DOHH2 (cell line): Measurements from ENCODE around the gene UBE4B.

Experiments used
- H3F3A ChIP-seq: fragments of 200-600 bp; sonication (generic), shearing (Covaris generic); 2 replicates; pipeline ENCODE4 v1.6.0; 2016; ENCODE audit warnings: antibody characterized with exemption, mild to moderate bottlenecking; ENCODE audit not compliant: control insufficient read depth, insufficient read depth
- H3K27ac ChIP-seq: fragments of 200-600 bp; sonication (generic); 2 replicates; pipeline ENCODE4 v1.5.1; 2014; ENCODE audit warnings: low read depth, mild to moderate bottlenecking, low read length, moderate library complexity
- H3K27me3 ChIP-seq: fragments of 200-600 bp; sonication (generic); 2 replicates; pipeline ENCODE4 v1.6.1; 2014; ENCODE audit warnings: mild to moderate bottlenecking, low read length, mixed read lengths; ENCODE audit not compliant: control insufficient read depth
- H3K36me3 ChIP-seq: fragments of 200-600 bp; sonication (generic); 2 replicates; pipeline ENCODE4 v1.6.1; 2014; ENCODE audit warnings: mild to moderate bottlenecking, low read length, moderate library complexity, mixed read lengths; ENCODE audit not compliant: control insufficient read depth
- H3K4me1 ChIP-seq: fragments of 200-600 bp; sonication (generic); 2 replicates; pipeline ENCODE4 v1.6.1; 2014; ENCODE audit warnings: mild to moderate bottlenecking, low read length, mixed read lengths; ENCODE audit not compliant: control insufficient read depth
- H3K4me2 ChIP-seq: fragments of 200-600 bp; sonication (generic); 2 replicates; pipeline ENCODE4 v1.6.0; 2014; ENCODE audit warnings: mild to moderate bottlenecking, low read length, moderate library complexity
- H3K4me3 ChIP-seq: fragments of 200-600 bp; sonication (generic); 2 replicates; pipeline ENCODE4 v1.5.1; 2014; ENCODE audit warnings: mild to moderate bottlenecking, low read length, mixed read lengths
- H3K79me2 ChIP-seq: fragments of 200-600 bp; sonication (generic); 2 replicates; pipeline ENCODE4 v1.6.1; 2014; ENCODE audit warnings: mild to moderate bottlenecking, low read length, mixed read lengths; ENCODE audit not compliant: control insufficient read depth
- H3K9me2 ChIP-seq: fragments of 200-600 bp; sonication (generic); replicated peaks from 2 replicates; pipeline ENCODE4 v1.6.1; 2014; ENCODE audit warnings: mild to moderate bottlenecking, low read length, mixed read lengths; ENCODE audit not compliant: control insufficient read depth
- H3K9me3 ChIP-seq: fragments of 200-600 bp; sonication (generic); 2 replicates; pipeline ENCODE4 v1.6.1; 2014; ENCODE audit warnings: antibody characterized with exemption, low read length, mixed read lengths; ENCODE audit not compliant: control insufficient read depth, insufficient read depth
- H4K20me1 ChIP-seq: fragments of 200-600 bp; sonication (generic); 2 replicates; pipeline ENCODE4 v1.6.0; 2014; ENCODE audit warnings: low read depth, mild to moderate bottlenecking, antibody characterized with exemption, low read length, moderate library complexity; ENCODE audit not compliant: control insufficient read depth, insufficient read depth
- CTCF ChIP-seq: fragments of 200-600 bp; sonication (generic); IDR thresholded peaks from one replicate; pipeline ENCODE4 v1.5.1; 2014; ENCODE audit warnings: antibody characterized with exemption, mild to moderate bottlenecking, low read depth, low read length; ENCODE audit not compliant: poor library complexity, severe bottlenecking
- EZH2phosphoT487 ChIP-seq: fragments of 200-600 bp; sonication (generic); IDR thresholded peaks from 2 replicates; pipeline ENCODE4 v1.6.1; 2017; ENCODE audit warnings: borderline replicate concordance, mild to moderate bottlenecking, antibody characterized with exemption, low read length, moderate library complexity, mixed read lengths

UBE4B gene

GRCh38 chr1:10188133-10188650 lies 155.4 kb downstream of the UBE4B start:
- H3K4me2 ChIP-seq = no peak overlapping the region
- no peak for TF ChIP-seq EZH2phosphoT487
- TF ChIP-seq CTCF = no peak
- no peak overlapping the region for H3K4me3 ChIP-seq
- no peaks in the 10 kb centered on the region for H3K9me2 ChIP-seq
- no peak overlapping the region for H3K27ac ChIP-seq
- no peaks in the 10 kb centered on the region for H3K4me1 ChIP-seq
- no peaks in the 10 kb centered on the region for H3K79me2 ChIP-seq
- H3K27me3 ChIP-seq = no peaks in the 10 kb centered on the region
- no peaks in the 10 kb centered on the region for H4K20me1 ChIP-seq
- no peaks in the 10 kb centered on the region for H3F3A ChIP-seq
- H3K9me3 ChIP-seq = no peaks in the 10 kb centered on the region
- no peaks in the 10 kb centered on the region for H3K36me3 ChIP-seq

GRCh38 chr1:10189659-10190058 lies 156.9 kb downstream of the UBE4B start:
- no peaks in the 10 kb centered on the region for H3F3A ChIP-seq
- TF ChIP-seq CTCF (no peak), EZH2phosphoT487 (no peak)
- H3K9me3 ChIP-seq = no peaks in the 10 kb centered on the region
- H3K4me3 ChIP-seq = no peak overlapping the region
- H3K36me3 ChIP-seq = no peaks in the 10 kb centered on the region
- no peaks in the 10 kb centered on the region for H4K20me1 ChIP-seq
- no peaks in the 10 kb centered on the region for H3K27me3 ChIP-seq
- no peaks in the 10 kb centered on the region for H3K4me1 ChIP-seq
- H3K9me2 ChIP-seq = no peaks in the 10 kb centered on the region
- no peak overlapping the region for H3K27ac ChIP-seq
- no peak overlapping the region for H3K4me2 ChIP-seq
- H3K79me2 ChIP-seq = no peaks in the 10 kb centered on the region

GRCh38 chr1:10192263-10192662 lies 159.5 kb downstream of the UBE4B start:
- TF ChIP-seq CTCF = no peak
- no peak for TF ChIP-seq EZH2phosphoT487

More at GRCh38 chr1:10192263-10192662, 159.5 kb downstream of the UBE4B start:
- no peak overlapping the region for H3K4me2 ChIP-seq
- H3F3A ChIP-seq = no peaks in the 10 kb centered on the region
- H3K36me3 ChIP-seq = no peaks in the 10 kb centered on the region
- no peaks in the 10 kb centered on the region for H3K4me1 ChIP-seq
- no peak overlapping the region for H3K4me3 ChIP-seq
- H3K9me3 ChIP-seq = no peaks in the 10 kb centered on the region
- no peaks in the 10 kb centered on the region for H4K20me1 ChIP-seq
- H3K9me2 ChIP-seq = no peaks in the 10 kb centered on the region
- H3K27me3 ChIP-seq = no peaks in the 10 kb centered on the region
- no peak overlapping the region for H3K27ac ChIP-seq
- no peaks in the 10 kb centered on the region for H3K79me2 ChIP-seq
